GM12891 (cell line): ENCODE data around the gene CRADD.

Experiments
- PAX5 ChIP-seq: IDR thresholded peaks from 2 replicates; pipeline ENCODE4 v1.6.1; 2011; ENCODE audit warnings: low read length, moderate library complexity, mild to moderate bottlenecking; ENCODE audit not compliant: insufficient read depth, severe bottlenecking
- POLR2A ChIP-seq: IDR thresholded peaks from 2 replicates; pipeline ENCODE4 v1.6.1; 2011; ENCODE audit warnings: low read depth, low read length, control low read depth
- POLR2AphosphoS5 ChIP-seq: IDR thresholded peaks from 2 replicates; pipeline ENCODE4 v1.6.1; 2011; ENCODE audit warnings: low read depth, low read length, control low read depth
- POU2F2 ChIP-seq: IDR thresholded peaks from 2 replicates; pipeline ENCODE4 v1.6.1; 2011; ENCODE audit warnings: low read depth, mild to moderate bottlenecking, control low read depth, low read length, moderate library complexity
- SPI1 ChIP-seq: IDR thresholded peaks from 2 replicates; pipeline ENCODE4 v1.6.1; 2011; ENCODE audit warnings: low read depth, low read length, control low read depth
- TAF1 ChIP-seq: IDR thresholded peaks from 2 replicates; pipeline ENCODE4 v1.6.1; 2011; ENCODE audit warnings: low read depth, low read length, control low read depth

DNA sequence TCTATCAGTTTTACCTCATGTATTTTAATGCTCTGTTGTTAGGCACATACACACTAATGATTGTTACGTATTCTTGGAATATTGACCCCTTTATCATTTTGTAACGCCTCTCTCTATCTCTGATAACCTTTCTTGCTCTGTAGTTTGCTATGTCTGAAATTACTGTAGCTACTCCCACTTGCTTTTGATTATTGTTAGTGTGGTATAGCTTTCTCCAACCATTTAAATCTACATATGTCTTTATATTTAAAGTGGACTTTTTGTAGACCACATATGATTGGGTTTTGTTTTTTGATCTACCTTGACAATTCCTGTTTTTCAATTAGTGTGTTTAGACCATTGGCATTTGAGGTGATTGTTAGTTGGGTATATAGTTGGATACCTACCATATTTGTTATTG, 43.4 kb downstream of the CRADD start:
- TF ChIP-seq TAF1 (no peak), POLR2A (no peak), POLR2AphosphoS5 (no peak), SPI1 (no peak), PAX5 (no peak), POU2F2 (no peak)
